ENCODE measurements around the gene CSNK1G3. TPM values are rescaled to one million over a fixed set of nuclear protein-coding genes. Genes with fewer than 3 reads are reported as not detected.
"Not testable (repeated sequence)": the region's sequence is repeated elsewhere in the genome, so short reads cannot be mapped to it uniquely, and the experiment has no call there.

Gene CSNK1G3
- total RNA-seq, 1 donor from 2014 or later: 42.0 TPM

DNA sequence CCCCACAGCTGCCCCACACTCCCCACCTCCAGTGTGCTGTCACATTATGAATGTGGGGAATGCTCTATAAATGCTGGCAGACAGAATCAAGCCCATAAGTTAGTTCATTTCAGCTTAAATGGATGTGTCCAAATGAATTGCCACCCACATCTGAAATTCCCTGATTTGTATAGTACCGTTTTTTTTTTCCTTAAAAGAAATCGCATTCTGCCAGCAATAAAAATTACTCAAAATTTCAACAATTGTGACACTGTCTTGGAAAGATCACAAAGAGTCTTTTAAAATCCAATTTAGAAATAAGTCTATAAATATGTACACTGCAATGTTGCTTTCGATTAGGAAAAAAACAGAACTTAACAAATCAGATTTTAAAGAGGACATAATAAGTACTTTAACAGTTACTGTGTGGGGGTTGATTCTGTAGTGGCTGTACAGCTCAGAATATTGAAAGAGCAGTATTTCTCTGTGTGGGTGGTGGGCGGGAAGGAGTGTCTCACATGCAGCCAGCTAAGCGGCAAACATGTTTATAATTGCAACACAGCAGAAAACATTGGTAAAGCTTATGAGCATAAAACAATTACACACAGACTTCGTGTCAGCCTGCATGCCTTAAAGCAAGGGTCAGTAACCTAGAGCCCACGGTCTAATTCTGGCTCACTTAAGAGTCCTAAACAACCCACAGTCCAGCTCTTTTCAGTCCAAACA lies 24.9 kb upstream of the CSNK1G3 start:
- Histone ChIP-seq H3K27ac (no peak overlapping the region), H3K4me1 (no peaks in the 10 kb centered on the region), H3K36me3 (no peaks in the 10 kb centered on the region), H3K9me3 (no peaks in the 10 kb centered on the region), H3K27me3 (no peaks in the 10 kb centered on the region), H3K4me3 (peak overlapping the region; percentile 6)
- intact Hi-C loops (cut with DNase I): no loop called here
- TF ChIP-seq, protein P1, sequence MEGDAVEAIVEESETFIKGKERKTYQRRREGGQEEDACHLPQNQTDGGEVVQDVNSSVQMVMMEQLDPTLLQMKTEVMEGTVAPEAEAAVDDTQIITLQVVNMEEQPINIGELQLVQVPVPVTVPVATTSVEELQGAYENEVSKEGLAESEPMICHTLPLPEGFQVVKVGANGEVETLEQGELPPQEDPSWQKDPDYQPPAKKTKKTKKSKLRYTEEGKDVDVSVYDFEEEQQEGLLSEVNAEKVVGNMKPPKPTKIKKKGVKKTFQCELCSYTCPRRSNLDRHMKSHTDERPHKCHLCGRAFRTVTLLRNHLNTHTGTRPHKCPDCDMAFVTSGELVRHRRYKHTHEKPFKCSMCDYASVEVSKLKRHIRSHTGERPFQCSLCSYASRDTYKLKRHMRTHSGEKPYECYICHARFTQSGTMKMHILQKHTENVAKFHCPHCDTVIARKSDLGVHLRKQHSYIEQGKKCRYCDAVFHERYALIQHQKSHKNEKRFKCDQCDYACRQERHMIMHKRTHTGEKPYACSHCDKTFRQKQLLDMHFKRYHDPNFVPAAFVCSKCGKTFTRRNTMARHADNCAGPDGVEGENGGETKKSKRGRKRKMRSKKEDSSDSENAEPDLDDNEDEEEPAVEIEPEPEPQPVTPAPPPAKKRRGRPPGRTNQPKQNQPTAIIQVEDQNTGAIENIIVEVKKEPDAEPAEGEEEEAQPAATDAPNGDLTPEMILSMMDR (IDR thresholded peaks at IDR 0.05): no peak
- DNase-seq (no peak), ATAC-seq (peak; percentile 55)

DNA sequence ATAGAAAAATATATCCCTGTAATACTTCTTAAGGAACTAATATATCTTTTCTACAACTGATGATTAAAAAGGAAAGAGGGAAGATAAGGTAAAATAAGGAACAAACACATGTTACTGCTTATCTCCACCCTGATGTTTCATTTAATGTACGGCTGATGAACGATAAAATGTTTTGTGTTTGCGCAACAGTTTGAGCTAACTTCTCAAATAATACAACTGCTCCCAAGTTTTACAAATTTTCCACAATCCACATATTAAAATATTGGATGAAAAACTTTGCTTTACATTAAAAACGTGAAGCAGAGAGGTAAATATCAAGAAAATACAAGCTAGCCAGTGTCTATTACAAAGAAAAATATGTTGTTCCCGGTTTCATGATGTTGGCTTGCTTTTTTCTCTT lies 21.0 kb upstream of the CSNK1G3 start:
- Histone ChIP-seq H3K9me3 (no peaks in the 10 kb centered on the region), H3K4me3 (no peak overlapping the region), H3K27me3 (no peaks in the 10 kb centered on the region), H3K4me1 (no peaks in the 10 kb centered on the region), H3K36me3 (no peaks in the 10 kb centered on the region), H3K27ac (no peak overlapping the region)
- TF ChIP-seq, protein P1 (IDR thresholded peaks at IDR 0.05): no peak
- no peak for DNase-seq
- intact Hi-C loops (cut with DNase I): no loop called here
- ATAC-seq: no peak

DNA sequence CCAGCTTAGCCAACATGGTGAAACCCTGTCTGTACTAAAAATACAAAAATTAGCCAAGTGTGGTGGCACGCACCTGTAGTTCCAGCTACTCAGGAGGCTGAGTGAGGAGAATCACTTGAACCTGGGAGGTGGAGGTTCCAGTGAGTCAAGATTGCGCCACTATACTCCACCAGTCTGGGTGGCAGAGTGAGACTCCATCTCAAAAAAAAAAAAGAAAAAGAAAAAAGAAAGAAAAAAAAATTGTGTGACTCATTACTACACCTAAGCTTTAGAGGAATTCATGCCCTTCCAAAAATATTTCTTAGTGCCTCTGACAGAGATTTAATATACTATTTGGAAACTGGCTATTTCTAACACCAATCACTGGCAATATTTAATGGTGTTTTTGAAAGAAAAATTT lies 16.8 kb upstream of the CSNK1G3 start:
- not testable (repeated sequence) for H3K4me3 ChIP-seq, DNase-seq

DNA sequence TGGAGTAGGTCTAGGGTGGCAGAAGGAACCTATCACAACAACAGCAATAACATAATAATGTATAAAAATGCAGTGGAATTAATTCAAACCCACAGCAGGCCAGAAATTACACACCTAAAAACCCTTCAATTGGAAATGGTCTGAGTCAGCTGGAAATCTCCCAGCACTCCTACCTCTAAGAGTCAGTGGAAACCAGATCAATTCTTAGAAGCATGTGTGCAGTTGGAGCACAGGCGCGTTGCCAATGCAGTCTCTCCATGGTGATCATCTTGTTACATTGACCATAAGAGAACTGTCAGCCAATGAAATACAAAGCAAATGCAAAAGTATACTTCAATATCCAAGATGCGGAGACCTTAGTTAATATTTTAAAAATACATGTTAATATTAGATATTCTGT lies 15.1 kb upstream of the CSNK1G3 start:
- TF ChIP-seq, protein P1 (IDR thresholded peaks at IDR 0.05): no peak
- no peak for DNase-seq
- no peak for ATAC-seq
- H3K4me1 ChIP-seq: no peaks in the 10 kb centered on the region
- no peaks in the 10 kb centered on the region for H3K27me3 ChIP-seq
- H3K9me3 ChIP-seq: no peaks in the 10 kb centered on the region
- H3K4me3 ChIP-seq: no peak overlapping the region
- intact Hi-C loops (cut with DNase I): no loop called here
- no peak overlapping the region for H3K27ac ChIP-seq
- H3K36me3 ChIP-seq: no peaks in the 10 kb centered on the region

More for the DNA sequence above, 16.8 kb upstream of the CSNK1G3 start:
- H3K36me3 ChIP-seq; H3K27ac ChIP-seq; ATAC-seq; H3K27me3 ChIP-seq; H3K4me1 ChIP-seq; intact Hi-C loops (cut with DNase I); H3K9me3 ChIP-seq: not testable (repeated sequence)

- H3K4me1 ChIP-seq: no peaks in the 10 kb centered on the region
- intact Hi-C loops (cut with DNase I): no loop called here
- H3K4me3 ChIP-seq: no peak overlapping the region
- TF ChIP-seq, protein P1 (IDR thresholded peaks at IDR 0.05): no peak
- H3K9me3 ChIP-seq: no peaks in the 10 kb centered on the region
- H3K27me3 ChIP-seq: no peaks in the 10 kb centered on the region
- no peak for DNase-seq
- ATAC-seq: no peak
- no peaks in the 10 kb centered on the region for H3K36me3 ChIP-seq
- no peak overlapping the region for H3K27ac ChIP-seq
These were observed 11.5 kb upstream of the CSNK1G3 start for GRCh38 chr5:123500471-123500870.

DNA sequence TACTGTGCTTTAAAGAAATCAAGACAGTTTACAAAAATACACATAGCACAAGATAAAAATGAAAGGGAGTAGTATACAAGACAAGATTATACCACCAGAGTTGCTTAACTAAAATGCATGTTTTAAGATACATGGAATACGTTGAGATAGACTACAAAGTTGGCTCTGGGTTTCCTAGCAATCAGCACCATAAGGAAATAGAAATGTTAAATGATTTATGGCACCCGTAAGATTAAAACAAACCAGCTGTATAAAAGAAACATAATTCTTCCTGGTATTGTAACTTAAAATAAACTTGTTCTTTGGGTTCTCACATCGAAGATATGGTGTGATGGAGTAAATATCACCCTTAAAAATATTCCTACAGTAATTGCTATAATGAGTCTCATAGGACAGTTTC lies 9.9 kb upstream of the CSNK1G3 start:
- no peak for ATAC-seq
- intact Hi-C loops (cut with DNase I): no loop called here

More for the DNA sequence above, 9.9 kb upstream of the CSNK1G3 start:
- Histone ChIP-seq H3K9me3 (no peaks in the 10 kb centered on the region), H3K27ac (no peak overlapping the region), H3K36me3 (no peaks in the 10 kb centered on the region), H3K4me1 (no peaks in the 10 kb centered on the region), H3K27me3 (no peaks in the 10 kb centered on the region), H3K4me3 (no peak overlapping the region)
- TF ChIP-seq, protein P1 (IDR thresholded peaks at IDR 0.05): no peak
- no peak for DNase-seq

Measured in upper lobe of right lung (tissue), 1 donor.